NCI-H748 (cell line): ENCODE data around the gene ZNF575.
"Not testable (repeated sequence)": the region's sequence is repeated elsewhere in the genome, so short reads cannot be mapped to it uniquely, and the experiment has no call there.

Source experiments
- DNase-seq: peaks from one replicate; lab custom pipeline; 2025; ENCODE audit not compliant: unreplicated experiment; lab: John Stamatoyannopoulos, UW

ZNF575 gene

DNA sequence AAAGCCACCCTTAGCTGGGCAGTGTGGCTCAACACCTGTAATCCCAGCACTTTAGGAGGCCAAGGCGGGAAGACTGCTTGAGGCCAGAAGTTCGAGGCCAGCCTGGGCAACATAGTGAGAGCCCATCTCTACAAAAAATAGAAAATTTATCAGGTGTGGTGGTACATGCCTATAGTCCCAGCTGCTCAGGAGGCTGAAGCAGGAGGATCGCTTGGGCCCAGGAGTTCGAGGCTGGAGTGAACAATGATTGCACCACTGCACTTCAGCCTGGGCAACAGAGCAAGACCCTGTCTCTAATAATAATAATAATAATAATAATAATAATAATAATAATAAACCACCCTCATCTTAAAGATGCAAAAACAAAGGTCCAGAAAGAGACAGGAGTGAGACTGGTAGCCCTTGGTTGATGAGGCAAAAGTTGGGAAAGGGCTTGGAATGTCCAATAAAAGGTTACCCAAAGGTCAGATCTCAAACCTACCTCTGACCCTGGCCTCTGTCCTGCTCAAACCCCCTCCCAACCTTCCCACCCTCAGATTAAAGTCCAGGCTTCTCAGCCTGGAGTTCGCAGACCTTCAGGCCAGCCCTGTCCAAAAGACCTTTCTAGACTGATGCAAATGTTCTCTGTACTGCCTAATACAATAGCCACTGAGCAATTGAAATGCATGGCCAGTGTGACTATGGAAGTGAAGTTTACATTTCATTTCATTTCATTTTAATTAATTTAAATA is 9.1 kb downstream of the ZNF575 start:
- no peak for DNase-seq

DNA sequence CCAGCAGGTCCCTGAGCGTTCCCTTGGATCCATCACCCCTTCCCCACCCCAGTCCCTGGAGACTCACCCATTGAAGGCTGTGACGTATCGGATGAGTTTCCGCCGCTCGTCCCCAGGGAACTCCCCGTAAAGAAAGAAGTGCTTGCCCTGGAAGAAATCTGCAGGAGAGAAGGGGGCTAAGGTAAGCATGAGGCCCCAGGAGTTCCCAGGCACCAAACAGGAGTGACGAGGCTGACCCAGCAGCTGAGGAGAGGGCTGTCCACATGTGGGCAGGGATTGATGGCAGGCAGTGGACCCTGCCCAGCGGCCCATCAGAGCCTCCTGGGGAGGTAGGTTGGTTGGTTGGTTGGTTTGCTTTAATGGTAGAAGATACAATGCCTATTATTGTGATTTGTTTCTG is 11.1 kb downstream of the ZNF575 start:
- no peak for DNase-seq

- DNase-seq, result no peak
These were observed 12.3 kb downstream of the ZNF575 start for GRCh38 chr19:43545276-43545675.

DNA sequence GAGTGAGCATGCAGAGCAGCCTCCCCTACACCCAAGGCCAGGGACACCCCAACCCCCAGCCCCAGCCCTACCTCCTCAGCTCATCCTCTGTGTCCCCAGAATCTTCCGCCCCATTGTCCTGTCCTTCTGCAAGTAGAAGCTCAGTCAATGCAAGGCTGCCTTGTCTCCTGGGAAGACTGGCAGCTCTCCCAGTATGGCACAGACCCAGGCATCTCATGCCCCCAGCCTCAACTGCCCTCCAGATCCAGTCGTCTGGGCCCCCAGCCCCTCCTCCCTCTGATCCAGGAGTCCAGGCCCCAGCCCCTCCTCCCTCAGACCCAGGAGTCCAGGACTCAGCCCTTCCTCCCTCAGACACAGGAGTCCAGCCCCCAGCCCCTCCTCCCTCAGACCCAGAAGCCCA is 13.0 kb downstream of the ZNF575 start:
- DNase-seq, result no peak

- DNase-seq, result no peak
These were observed 13.6 kb downstream of the ZNF575 start for GRCh38 chr19:43546581-43546980.

- DNase-seq, result not testable (repeated sequence)
These were observed 14.9 kb downstream of the ZNF575 start for GRCh38 chr19:43547926-43548325.

GRCh38 chr19:43548706-43549105 is 15.7 kb downstream of the ZNF575 start:
- DNase-seq, result no peak

GRCh38 chr19:43551399-43552197 is 18.6 kb downstream of the ZNF575 start:
- no peak for DNase-seq

- no peak for DNase-seq
These were observed 19.1 kb downstream of the ZNF575 start for GRCh38 chr19:43552198-43552450.

GRCh38 chr19:43552616-43553015 is 19.6 kb downstream of the ZNF575 start:
- DNase-seq, result no peak

- DNase-seq, result no peak
These were observed 20.7 kb downstream of the ZNF575 start for GRCh38 chr19:43553656-43554055.

DNA sequence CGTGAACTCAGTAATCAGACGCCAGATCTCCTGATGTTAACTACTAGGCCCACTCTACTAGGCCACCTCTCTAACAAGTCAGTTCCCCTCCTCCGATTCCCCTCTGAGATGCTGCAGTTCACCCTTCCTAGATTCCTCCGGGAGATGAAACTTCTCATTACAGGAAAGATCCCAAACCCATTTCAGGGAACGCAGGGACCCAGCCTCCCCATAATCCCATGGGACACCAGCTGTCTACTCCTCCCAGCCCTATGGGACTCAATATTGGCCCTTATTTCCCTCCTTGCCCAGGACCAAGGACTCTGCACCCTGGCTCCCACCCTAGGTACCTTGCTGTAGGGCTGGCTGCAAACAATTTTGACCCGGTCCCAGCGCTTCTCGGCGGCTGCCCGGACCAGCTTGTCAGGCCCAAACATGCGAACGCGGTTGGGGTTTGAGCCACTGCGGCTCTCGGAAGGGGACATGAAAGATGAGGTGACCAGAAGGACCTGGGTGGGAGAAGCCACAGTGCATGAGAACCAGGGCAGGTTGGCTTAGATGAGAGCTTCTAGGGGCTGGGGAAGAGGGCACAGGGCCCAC is 21.4 kb downstream of the ZNF575 start:
- DNase-seq, result no peak

- peak; percentile 65 for DNase-seq
These were observed 22.3 kb downstream of the ZNF575 start for GRCh38 chr19:43555185-43555770.

GRCh38 chr19:43560687-43561086 is 27.7 kb downstream of the ZNF575 start:
- DNase-seq, result no peak

DNA sequence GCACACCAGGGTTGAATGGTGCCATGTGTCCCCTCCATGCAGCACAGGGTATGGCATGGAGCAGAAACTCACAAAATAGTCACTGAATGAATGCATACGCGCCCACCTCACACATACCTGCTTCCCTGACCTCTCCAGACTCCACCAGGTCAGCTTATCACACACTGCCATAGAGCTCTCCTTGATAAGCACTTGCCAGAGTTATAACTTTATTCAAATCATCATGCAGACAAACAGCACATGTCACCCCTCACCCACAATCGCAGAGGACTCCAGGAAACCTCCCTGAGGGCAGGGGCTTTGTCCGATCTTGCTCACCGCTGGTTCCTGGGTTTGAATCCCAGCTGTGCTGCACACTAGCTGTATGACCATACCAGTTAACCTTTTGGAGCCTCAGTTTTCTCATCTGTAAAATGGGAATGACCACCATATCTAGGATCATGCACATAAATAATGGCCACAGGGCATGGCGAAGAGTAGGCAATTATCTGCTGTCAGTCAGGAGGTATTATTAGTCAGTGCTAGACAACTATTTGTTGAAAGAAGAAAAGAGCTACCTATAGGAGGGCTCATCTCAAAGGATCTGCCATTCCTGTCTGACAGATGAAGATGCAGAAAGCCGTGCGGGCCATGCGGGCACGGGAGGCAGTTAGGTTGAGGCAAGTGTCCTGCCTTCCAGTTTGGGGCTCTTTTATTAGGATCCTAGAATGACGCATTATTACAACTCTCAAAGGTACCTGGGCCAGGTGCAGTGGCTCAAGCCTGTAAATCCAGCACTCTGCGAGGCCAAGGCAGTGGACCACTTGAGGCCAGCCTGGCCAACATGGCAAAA is 28.4 kb downstream of the ZNF575 start:
- no peak for DNase-seq

DNA sequence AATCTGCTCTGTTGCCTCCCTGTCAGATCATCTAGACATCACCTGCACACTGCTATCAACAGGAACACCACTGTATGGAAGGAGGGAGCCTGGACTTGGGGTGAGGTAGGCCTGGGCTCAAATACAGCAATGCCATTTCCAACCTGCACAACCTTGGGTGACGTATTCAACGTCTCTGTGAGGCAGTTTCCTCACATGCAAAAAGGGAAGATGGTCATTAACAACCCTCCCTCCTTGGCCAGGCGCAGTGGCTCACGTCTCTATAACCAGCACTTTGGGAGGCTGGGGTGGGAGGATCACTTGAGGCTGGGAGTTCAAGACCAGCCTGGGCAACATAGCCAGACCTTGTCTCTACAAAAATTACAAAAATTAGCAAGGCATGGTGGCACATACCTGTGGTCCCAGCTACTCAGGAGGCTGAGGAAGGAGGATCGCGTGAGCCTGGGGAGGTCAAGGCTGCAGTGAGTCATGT is 29.3 kb downstream of the ZNF575 start:
- no peak for DNase-seq

DNA sequence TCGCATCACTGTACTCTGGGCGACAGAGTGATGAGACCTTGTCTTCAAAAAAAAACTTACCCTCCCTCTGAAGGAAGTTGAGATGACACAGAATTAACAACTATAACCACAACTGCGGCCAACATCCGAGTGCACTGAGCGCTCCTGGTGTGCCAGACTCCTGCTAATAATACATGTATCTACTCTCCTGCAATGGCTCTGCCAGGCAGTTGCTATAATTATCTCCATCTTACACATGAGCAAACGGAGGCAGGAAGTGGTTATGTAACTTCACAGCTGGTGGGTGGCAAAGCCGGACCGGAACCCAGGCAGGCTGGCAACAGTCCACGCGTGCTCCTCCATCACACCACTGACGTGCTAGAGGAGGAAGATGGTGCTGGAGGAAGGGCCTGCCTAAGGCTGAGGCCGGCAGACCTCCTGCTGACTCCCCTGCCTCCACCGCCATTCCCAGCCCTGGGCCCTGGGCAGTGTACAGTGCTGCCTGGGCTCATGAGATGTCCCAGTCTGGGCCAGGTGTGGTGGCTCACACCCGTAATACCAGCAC is 29.8 kb downstream of the ZNF575 start:
- DNase-seq, result peak; percentile 26

GRCh38 chr19:43563816-43564457 is 30.9 kb downstream of the ZNF575 start:
- DNase-seq, result no peak

DNA sequence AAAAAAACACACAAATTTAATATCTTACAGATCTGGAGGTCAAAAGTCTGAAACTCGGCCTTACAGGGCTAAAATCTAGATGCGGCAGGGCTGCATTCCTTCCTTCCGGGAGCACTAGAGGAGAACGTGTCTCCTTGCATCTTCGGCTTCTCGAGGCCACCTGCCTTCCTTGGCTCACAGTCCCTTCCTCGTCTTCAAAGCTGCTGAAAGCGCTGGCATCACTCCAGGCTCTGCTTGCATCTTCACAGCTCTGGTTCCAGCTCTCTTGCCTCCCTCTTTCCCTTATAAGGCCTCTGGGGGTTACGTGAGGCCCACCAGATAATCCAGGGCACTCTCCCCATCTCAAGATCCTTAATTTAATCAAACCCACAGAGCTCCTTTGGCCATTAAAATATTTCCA is 31.8 kb downstream of the ZNF575 start:
- no peak for DNase-seq

DNA sequence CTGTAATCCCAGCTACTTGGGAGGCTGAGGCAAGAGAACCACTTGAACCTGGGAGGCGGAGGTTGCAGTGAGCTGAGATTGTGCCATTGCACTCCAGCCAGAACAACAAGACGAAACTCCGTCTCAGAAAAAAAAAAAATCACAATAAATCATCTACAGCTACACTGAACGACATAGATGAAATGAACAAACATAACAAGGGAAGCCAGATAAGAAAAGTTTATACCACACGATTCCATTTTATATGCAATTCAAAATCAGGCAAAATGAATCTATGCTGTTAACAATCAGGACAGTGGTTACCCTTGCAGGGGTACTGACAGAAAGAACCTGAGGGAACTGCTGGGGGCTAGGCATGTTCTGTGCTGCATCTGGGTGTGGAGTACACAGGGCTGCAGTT is 36.7 kb downstream of the ZNF575 start:
- no peak for DNase-seq
